Measurements from ENCODE around the gene CDX1. TPM values are rescaled to one million over a fixed set of nuclear protein-coding genes. Genes with fewer than 3 reads are reported as not detected.

CDX1 gene
- total RNA-seq, 1 experiment from 2014 or later: not detected

GRCh38 chr5:150209099-150209635 lies 42.6 kb downstream of the CDX1 start:
- ChIA-PET CTCF (no interaction called here), POLR2A (ENCODE audit: unreplicated experiment) (no interaction called here)
- peak overlapping the region; percentile 21 for H3K9ac ChIP-seq (ENCODE audit: low read length)
- H4K20me1 ChIP-seq (ENCODE audit: low read length): no peaks in the 10 kb centered on the region
- DNase-seq (peak; percentile 77), ATAC-seq (peak; percentile 83)
- no peaks in the 10 kb centered on the region for H3K9me2 ChIP-seq (replicated peaks; ENCODE audit: low read length)
- no TSS peak for BruUV-seq (replicated peaks)
- H3K9me3 ChIP-seq (ENCODE audit: low read length): no peaks in the 10 kb centered on the region
- no peaks in the 10 kb centered on the region for H3K36me3 ChIP-seq (ENCODE audit: low read depth, low read length)
- H3K79me2 ChIP-seq (ENCODE audit: low read length): no peaks in the 10 kb centered on the region
- no peaks in the 10 kb centered on the region for H3K27me3 ChIP-seq (ENCODE audit: low read length)
- TF ChIP-seq EZH2 (IDR thresholded peaks at IDR 0.05; ENCODE audit: low read length, unreplicated experiment): no peak
- H3F3A ChIP-seq (ENCODE audit: low read length, unreplicated experiment): no peaks in the 10 kb centered on the region
- peak overlapping the region; percentile 72 for H3K4me2 ChIP-seq (ENCODE audit: low read length)
- peak overlapping the region; percentile 25; the same call in 1 of the 2 replicates for H3K4me3 ChIP-seq (ENCODE audit: low read length)
- H2AFZ ChIP-seq (ENCODE audit: low read length): peak overlapping the region; percentile 72
- peak overlapping the region; percentile 52 for H3K27ac ChIP-seq (ENCODE audit: low read length)
- peaks cover 16% of the 10 kb centered on the region for H3K4me1 ChIP-seq (ENCODE audit: insufficient read depth, low read length)
- intact Hi-C loops (cut with micrococcal nuclease): no loop called here

GRCh38 chr5:150210644-150211043 lies 44.1 kb downstream of the CDX1 start:
- TF ChIP-seq EZH2phosphoT487 (IDR thresholded peaks at IDR 0.05; ENCODE audit: borderline replicate concordance, low read length) (no peak), EZH2 (IDR thresholded peaks at IDR 0.05; ENCODE audit: low read length, unreplicated experiment) (no peak), CTCF (conservative IDR thresholded peaks at IDR 0.05; ENCODE audit: low read depth, low read length) (no peak)
- no peaks in the 10 kb centered on the region for H3K36me3 ChIP-seq (ENCODE audit: low read depth, low read length)
- H3K27me3 ChIP-seq (ENCODE audit: low read length): no peaks in the 10 kb centered on the region
- H3K9me2 ChIP-seq (replicated peaks; ENCODE audit: low read length): no peaks in the 10 kb centered on the region
- H3K79me2 ChIP-seq (ENCODE audit: low read length): no peaks in the 10 kb centered on the region
- no peak overlapping the region for H3K4me2 ChIP-seq (ENCODE audit: low read length)
- H3K4me3 ChIP-seq (ENCODE audit: low read length): no peak overlapping the region
- BruUV-seq (replicated peaks): no TSS peak
- peaks cover 16% of the 10 kb centered on the region for H3K4me1 ChIP-seq (ENCODE audit: insufficient read depth, low read length)
- no peaks in the 10 kb centered on the region for H3K9me3 ChIP-seq (ENCODE audit: low read length)
- no peak overlapping the region for H2AFZ ChIP-seq (ENCODE audit: low read length)
- intact Hi-C loops (cut with micrococcal nuclease): no loop called here
- CTCF ChIA-PET: interaction anchor here (0.5 kb wide), 1 partner anchor 51 kb away, joined by 7 read pairs; no protein-coding TSS in a partner anchor
- no peaks in the 10 kb centered on the region for H4K20me1 ChIP-seq (ENCODE audit: low read length)
- POLR2A ChIA-PET (ENCODE audit: unreplicated experiment): interaction anchor here (0.6 kb wide), 1 partner anchor 45 kb away, joined by 4 read pairs; no protein-coding TSS in a partner anchor
- DNase-seq: no peak
- no peaks in the 10 kb centered on the region for H3F3A ChIP-seq (ENCODE audit: low read length, unreplicated experiment)
- no peak for ATAC-seq
- no peak overlapping the region for H3K9ac ChIP-seq (ENCODE audit: low read length)
- H3K27ac ChIP-seq (ENCODE audit: low read length): no peak overlapping the region

- no peak for ATAC-seq
- Histone ChIP-seq H4K20me1 (ENCODE audit: low read length) (no peaks in the 10 kb centered on the region), H3K4me2 (ENCODE audit: low read length) (no peak overlapping the region), H3K79me2 (ENCODE audit: low read length) (no peaks in the 10 kb centered on the region), H3K4me3 (ENCODE audit: low read length) (no peak overlapping the region), H3K36me3 (ENCODE audit: low read depth, low read length) (no peaks in the 10 kb centered on the region), H3K9ac (ENCODE audit: low read length) (no peak overlapping the region), H3K9me2 (replicated peaks; ENCODE audit: low read length) (no peaks in the 10 kb centered on the region), H3K27ac (ENCODE audit: low read length) (no peak overlapping the region), H3K9me3 (ENCODE audit: low read length) (no peaks in the 10 kb centered on the region), H3F3A (ENCODE audit: low read length, unreplicated experiment) (no peaks in the 10 kb centered on the region), H3K27me3 (ENCODE audit: low read length) (no peaks in the 10 kb centered on the region), H2AFZ (ENCODE audit: low read length) (no peak overlapping the region), H3K4me1 (ENCODE audit: insufficient read depth, low read length) (peaks cover 23% of the 10 kb centered on the region)
- intact Hi-C loops (cut with micrococcal nuclease): no loop called here
- TF ChIP-seq EZH2phosphoT487 (IDR thresholded peaks at IDR 0.05; ENCODE audit: borderline replicate concordance, low read length) (no peak), CTCF (conservative IDR thresholded peaks at IDR 0.05; ENCODE audit: low read depth, low read length) (no peak), EZH2 (IDR thresholded peaks at IDR 0.05; ENCODE audit: low read length, unreplicated experiment) (no peak)
- no TSS peak for BruUV-seq (replicated peaks)
- ChIA-PET CTCF (no interaction called here), POLR2A (ENCODE audit: unreplicated experiment) (no interaction called here)
- no peak for DNase-seq
Measured at GRCh38 chr5:150211156-150212030, 44.8 kb downstream of the CDX1 start.
